NCI-H1694 treated with DMSO at 0.1 percent for 48 hours (cell line): ENCODE data around the gene PLPP1.

ENCODE experiments used
- DNase-seq: peaks from one replicate; lab custom pipeline; 2025; lab: John Stamatoyannopoulos, UW

PLPP1 gene

DNA sequence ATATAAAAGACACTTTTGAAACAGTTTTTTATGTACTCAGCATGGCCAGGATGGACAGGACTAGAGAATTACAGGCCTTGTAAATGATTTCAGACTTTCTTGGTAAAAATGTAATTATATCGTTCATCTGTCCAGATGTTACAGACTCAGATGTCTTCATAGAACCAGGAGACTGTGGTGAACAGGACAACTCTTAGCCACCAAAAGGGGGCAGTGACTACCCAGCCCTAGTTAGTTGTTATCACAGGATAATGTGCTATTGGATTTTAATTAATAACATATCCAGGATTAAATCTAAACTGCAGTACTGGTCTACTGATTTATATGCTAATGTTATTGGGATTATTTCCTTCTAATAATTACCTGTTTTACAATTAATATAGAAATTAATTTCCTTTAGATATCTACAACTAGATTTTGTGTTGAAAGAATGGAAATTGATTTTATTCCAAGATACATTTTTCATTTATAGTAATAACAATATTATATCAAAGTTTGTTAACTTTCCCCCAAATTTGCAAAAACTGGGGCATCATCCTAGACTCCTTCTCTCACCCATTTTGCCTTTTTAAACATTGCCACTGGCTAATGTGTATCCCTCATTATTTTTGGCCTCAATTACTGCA lies 127.6 kb downstream of the PLPP1 start:
- DNase-seq: peak; percentile 53

DNA sequence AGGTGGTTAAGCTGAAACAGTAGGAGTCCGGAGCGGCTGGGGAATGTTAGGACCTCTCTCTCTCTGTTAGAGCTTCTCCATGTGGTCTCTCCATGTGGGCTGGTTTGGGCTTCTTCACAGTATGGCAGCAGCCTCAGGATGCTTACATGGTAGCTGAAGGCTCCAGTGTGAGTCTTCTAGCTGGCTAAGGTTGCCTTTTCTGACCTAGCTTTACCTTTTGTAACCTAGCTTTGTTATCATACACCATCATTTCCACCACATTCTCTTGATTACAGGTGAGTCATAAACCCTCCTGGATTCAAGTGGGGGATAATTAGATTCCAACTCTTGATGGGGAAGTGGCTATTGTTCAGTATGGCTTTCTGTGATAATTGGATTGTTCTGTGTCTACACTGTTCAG lies 128.5 kb downstream of the PLPP1 start:
- DNase-seq: no peak

DNA sequence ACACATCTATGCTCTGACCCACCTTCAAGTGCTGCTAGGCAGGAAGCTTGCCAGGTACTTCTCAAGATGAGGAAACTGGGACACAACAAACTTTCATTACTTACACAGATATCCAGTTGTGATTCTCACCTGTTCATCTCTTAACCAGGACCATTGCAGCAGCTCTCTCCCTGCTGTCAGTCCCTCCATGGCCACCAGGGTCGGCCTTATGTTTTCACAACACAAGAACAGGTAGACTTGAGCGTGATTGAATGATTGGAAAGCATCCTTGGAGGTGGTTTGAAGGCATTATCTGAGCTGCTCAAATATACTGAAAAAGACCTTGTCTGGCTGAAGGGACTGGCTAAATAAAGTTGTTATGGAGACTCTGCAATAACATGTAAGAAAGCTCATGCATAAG lies 132.6 kb downstream of the PLPP1 start:
- DNase-seq: no peak

DNA sequence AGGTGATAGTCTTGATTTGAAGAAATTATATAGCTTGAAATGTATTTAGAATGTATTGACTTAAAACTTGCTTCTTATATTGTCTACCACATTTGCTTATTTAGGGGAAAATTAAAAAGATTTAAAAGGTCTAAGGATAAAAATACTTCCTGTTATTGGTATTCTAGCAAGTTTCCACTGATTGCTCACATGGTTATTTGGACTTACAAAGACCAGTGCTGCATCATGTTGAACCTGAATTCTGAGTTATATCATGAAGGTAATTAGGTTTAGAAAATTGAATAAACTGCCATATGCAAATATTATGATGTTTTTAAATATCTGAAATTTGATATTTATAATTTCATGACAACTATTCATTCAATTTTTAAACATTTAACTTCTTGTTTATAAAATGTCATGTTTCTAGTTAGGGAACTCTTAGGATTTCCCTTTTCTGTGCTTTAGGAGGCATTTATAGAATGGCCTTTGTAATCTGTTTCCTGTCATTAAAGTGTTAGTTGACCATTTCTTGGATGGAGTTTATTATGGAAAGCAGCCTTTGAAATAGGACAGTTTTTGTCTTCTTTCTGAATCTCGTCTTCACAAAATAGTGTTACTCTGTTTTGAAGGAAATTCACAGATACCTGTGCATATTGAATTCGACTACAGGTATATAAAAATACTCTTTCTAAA lies 141.1 kb downstream of the PLPP1 start:
- DNase-seq: no peak

DNA sequence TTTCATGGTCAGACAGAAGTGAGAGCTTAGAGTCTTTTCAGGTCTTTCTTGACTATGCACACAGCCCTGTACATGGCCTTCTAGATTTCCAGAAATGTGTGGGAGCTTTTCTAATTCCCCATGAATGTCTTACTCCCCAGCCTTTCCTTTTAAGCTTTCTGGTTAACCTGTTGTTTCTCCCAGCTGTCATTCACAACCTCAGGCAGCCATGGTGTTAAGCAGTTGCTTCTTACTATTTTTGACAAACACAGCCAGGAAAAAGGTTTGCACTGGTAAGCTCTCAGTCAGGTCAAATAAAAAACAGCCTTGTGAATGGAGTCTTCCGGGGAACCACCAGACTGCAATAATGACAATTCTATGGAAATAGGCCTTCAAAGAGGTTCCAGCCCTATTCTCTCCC lies 142.1 kb downstream of the PLPP1 start:
- DNase-seq: no peak

DNA sequence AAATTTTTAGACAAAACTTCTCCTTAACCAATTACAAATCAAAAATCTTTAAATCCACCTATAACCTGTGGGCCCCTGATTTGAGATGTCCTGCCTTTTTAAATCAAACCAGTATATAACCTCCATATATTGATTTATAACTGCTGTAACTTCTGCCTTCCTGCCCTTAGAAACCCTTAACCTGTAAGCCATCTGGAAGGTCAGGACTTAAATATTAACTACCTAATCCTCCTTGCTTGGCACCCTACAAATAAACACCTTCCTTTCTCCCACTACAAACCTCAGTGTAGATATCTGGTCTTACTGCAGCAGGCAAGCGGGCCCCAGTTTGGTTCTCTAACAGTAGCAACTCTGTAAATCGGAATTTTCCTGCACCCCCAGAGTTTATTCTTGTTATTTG lies 143.1 kb downstream of the PLPP1 start:
- DNase-seq: no peak

DNA sequence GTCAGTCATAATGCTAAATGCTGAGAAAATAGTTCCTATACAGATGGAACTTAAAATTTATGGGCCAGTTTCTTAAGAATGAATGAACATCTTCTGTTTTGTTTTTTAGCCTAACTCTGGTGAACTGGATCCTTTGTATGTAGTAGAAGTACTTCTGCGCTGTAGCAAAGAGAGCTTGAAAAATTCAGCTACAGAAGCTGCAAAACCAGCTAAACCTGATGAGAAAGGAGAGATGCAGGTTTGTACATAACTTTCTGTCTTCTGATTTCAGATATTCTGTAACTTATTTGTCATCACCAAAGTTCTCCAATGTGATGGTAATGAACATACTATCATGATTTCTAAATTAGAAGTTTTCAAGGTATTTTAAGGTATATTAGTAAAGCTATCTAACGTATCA lies 146.9 kb downstream of the PLPP1 start:
- DNase-seq: no peak

DNA sequence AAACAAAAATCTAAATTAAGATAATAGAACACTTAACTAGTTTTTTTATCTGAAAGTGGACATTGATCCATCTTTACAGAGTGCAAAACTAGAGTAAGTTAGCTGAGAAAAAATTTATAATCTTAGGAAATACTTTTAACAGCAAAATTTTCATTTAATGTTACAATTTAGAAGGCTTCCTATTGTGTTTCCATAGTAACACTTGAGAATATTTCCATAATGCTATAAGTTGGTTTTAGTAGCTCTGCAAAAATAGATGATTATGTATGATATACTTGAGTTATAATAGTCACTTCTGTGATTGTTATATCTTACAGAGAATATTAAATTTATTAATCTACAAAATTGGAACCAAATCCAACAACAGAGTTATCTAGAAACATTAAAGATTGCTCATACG lies 148.4 kb downstream of the PLPP1 start:
- DNase-seq: no peak

DNA sequence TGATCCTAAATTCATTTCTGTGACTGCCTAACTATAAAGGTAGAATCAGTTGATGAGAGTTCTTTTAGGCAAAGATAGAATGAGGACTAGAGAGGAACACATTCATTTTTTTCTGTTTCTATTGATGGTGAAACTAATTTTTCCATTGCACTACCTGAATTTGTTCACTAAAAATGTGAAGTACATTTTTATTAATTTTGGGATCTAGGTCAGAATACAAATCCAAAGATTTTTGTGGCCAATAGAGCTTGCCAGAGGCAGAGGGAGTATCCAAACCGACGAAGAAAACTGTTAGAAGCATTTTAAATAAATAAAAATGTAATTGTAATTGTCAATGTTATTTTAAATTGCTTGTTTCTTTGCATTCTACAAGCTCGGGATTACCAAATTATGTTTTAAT lies 148.9 kb downstream of the PLPP1 start:
- no peak for DNase-seq

DNA sequence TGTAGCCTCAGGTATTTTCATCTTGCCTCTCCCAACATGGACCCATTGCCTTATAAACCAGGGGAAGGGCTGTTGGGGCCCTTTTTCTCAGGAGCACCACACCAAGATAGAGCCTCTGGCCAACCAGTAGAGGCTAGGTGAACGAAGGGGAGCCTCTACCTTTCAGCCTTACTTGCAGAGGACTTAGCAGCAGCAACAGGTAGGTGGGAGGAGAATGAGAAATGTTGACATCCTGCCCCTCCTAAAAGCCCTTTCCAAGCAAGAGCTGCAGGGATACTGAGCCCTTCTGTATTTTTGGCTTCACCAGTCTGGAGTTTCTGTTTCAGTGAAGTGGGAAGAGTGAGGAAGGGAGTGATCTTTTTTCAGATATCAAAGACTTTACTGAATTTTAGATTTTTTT lies 149.5 kb downstream of the PLPP1 start:
- DNase-seq: no peak

DNA sequence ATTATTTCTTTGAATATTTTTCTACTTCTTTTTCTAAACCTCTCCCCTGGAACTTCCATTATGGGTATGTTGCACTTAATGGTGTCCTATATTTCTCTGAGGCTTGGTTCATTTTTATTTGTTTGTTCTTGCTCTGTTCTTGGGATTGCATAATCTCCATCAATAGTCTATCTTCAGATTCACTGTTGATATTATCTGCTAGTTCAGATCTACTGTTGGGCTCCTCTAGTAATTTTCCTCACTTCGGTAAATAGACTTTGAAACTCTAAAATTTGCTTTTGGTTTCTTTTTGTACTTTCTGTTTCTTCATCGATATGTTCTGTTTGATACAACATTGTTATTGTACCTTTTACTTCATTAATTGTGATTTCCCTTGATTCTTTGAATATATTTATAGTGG lies 150.7 kb downstream of the PLPP1 start:
- no peak for DNase-seq

DNA sequence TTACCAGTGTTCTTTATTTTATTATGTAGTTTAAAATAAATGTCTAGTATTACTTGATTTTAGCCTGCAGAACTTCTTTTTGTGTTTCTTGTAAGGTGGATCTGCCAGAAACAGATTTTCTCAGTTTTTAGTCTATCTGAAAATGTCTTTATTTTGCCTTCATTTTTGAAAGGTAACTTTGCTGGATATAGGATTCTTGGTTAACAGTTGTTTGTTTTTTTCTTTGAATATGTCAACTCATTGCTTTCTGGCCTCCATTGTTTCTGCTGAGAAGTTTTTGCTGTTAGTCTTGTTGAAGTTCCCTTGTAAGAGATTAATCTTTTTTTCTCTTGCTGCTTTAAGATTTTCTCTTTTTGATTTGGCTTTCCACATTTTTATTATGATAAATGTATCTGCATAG lies 151.5 kb downstream of the PLPP1 start:
- DNase-seq: no peak

DNA sequence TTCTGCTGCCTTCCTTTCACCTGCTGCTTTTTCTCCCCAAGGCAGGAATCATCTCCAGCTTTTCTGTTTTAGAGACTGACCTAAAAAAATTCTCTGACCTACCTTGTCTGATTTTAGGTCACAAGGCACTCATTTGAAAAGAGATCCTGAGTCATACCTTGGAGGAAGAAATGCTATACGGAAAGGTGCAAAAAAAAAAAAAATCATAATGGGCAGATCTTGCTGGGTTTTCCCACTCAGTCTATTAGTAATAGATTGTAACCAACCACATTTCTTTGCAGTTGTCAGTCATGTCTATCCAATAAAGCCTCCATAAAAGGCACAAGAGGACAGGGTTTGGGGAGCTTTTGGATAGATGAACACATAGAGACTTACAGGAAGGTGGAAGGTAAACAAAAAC lies 157.0 kb downstream of the PLPP1 start:
- DNase-seq: no peak
